ENCODE results near the gene PPARG.
A peak's percentile ranks its signal among the peaks of the same experiment; 100 is the strongest.

DNA sequence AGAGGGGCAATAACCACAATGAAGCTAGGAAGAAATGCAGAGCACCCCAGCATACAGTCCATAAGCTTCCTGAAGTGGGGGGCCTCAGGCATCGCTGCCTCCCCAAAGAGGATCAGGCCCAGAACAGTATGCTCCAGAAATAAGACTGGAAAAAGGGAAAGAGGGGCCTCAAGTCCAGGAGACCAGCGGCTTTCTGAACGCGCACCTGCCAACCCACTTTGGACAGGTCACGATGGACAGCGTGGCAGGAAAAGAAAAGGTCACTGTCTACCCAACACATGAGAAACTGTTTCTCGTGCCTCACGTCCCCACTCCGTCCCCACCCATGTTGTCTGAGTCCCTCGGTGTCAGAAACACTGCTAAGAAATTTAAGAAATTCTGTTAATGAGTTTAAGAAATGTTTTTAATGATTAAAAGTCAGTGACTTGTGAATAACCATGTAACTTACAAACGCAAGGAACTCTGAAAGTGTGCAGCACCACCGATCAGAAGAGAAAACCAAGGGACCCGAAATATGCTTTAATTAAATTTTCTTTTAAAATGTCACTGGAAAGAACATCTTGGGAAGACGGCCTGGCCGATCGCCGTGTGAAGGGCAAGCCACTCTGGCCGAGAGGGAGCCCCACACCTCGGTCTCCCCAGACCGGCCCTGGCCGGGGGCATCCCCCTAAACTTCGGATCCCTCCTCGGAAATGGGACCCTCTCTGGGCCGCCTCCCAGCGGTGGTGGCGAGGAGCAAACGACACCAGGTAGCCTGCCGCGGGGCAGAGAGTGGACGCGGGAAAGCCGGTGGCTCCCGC, 1.7 kb upstream of the PPARG start:
- TF ChIP-seq JUND (IDR thresholded peaks at IDR 0.05; ENCODE audit: low read depth, low read length) (no peak), POLR2A (IDR thresholded peaks at IDR 0.05; ENCODE audit: low read depth, low read length) (no peak), EZH2 (IDR thresholded peaks at IDR 0.05; ENCODE audit: borderline replicate concordance, control insufficient read depth, low read depth, low read length) (0 out of 2 replicates have a peak, but pooled peaks have one; percentile 50), POLR2AphosphoS5 (IDR thresholded peaks at IDR 0.05; ENCODE audit: low read length) (no peak), HDAC6 (IDR thresholded peaks at IDR 0.05; ENCODE audit: unreplicated experiment) (no peak), NR2F1 (conservative IDR thresholded peaks at IDR 0.05) (no peak), NFYB (IDR thresholded peaks at IDR 0.05; ENCODE audit: insufficient read depth, low read depth, low read length) (no peak), ETV6 (conservative IDR thresholded peaks at IDR 0.05 in 1 of 2, IDR thresholded peaks at IDR 0.05 in 1 of 2; ENCODE audit: borderline replicate concordance in 1 of 2, low read depth in 1 of 2) (no peak)
- TF ChIP-seq, protein P1, sequence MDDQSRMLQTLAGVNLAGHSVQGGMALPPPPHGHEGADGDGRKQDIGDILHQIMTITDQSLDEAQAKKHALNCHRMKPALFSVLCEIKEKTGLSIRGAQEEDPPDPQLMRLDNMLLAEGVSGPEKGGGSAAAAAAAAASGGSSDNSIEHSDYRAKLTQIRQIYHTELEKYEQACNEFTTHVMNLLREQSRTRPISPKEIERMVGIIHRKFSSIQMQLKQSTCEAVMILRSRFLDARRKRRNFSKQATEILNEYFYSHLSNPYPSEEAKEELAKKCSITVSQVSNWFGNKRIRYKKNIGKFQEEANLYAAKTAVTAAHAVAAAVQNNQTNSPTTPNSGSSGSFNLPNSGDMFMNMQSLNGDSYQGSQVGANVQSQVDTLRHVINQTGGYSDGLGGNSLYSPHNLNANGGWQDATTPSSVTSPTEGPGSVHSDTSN (IDR thresholded peaks at IDR 0.05; ENCODE audit: insufficient replicate concordance, low read depth, low read length) = no peak
- TF ChIP-seq, protein P2, sequence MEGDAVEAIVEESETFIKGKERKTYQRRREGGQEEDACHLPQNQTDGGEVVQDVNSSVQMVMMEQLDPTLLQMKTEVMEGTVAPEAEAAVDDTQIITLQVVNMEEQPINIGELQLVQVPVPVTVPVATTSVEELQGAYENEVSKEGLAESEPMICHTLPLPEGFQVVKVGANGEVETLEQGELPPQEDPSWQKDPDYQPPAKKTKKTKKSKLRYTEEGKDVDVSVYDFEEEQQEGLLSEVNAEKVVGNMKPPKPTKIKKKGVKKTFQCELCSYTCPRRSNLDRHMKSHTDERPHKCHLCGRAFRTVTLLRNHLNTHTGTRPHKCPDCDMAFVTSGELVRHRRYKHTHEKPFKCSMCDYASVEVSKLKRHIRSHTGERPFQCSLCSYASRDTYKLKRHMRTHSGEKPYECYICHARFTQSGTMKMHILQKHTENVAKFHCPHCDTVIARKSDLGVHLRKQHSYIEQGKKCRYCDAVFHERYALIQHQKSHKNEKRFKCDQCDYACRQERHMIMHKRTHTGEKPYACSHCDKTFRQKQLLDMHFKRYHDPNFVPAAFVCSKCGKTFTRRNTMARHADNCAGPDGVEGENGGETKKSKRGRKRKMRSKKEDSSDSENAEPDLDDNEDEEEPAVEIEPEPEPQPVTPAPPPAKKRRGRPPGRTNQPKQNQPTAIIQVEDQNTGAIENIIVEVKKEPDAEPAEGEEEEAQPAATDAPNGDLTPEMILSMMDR (IDR thresholded peaks at IDR 0.05 in 2 of 3, conservative IDR thresholded peaks at IDR 0.05 in 1 of 3; ENCODE audit: control insufficient read depth in 2 of 3, extremely low read depth in 1 of 3, insufficient read depth in 1 of 3, low read depth in 3 of 3, low read length in 3 of 3) = no peak
